ENCODE results near the gene RPS16.

The RPS16 gene

DNA sequence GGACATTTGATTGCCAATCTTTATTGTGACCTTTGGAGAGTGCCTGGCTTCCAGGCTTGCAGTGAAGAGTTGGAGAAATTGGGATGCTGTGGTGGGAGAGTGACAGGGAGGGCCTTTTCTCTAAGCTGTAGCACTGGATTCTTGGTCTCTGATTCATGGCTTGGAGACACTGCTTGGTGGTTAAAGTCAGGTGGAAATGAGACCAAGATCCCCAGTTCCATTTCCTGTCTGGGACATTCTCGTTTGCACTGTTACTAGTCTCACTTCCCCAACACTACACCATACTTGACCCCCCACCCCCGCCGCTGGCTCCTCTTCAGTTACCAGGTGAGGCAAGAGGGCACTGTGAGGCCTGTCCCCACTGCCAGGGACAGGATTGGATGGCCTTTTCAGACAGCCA, 12.5 kb upstream of the RPS16 start:
- no peak for DNase-seq

DNA sequence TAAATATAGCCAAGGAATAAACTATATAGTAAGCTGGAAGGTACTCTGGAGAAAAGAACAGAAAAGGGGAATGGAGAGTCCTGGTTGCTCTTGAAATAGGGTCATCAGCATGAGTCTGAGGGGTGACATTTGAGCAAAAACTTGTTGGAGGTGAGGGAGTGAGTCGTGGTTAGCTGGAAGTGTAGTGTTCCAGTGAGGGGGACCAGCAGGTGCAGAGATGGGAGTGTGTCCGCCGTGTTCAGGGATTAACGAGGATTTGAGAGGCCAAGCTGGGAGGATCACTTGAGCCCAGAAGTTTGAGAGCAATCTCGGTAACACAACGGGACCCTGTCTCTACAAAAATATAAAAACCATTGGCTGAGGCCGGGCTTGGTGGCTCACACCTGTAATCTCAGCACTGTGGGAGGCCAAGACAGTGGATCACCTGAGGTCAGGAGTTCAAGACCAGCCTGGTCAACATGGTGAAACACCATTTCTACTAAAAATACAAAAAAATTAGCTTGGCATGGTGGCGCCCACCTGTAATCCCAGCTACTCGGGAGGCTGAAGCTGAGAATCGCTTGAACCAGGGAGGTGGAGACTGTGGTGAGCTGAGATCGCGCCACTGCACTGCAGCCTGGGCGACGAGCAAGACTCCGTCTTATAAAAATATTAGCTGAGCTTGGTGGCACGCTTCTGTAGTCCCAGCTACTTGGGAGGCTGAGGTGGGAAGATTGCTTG, 10.8 kb upstream of the RPS16 start:
- DNase-seq = no peak

DNA sequence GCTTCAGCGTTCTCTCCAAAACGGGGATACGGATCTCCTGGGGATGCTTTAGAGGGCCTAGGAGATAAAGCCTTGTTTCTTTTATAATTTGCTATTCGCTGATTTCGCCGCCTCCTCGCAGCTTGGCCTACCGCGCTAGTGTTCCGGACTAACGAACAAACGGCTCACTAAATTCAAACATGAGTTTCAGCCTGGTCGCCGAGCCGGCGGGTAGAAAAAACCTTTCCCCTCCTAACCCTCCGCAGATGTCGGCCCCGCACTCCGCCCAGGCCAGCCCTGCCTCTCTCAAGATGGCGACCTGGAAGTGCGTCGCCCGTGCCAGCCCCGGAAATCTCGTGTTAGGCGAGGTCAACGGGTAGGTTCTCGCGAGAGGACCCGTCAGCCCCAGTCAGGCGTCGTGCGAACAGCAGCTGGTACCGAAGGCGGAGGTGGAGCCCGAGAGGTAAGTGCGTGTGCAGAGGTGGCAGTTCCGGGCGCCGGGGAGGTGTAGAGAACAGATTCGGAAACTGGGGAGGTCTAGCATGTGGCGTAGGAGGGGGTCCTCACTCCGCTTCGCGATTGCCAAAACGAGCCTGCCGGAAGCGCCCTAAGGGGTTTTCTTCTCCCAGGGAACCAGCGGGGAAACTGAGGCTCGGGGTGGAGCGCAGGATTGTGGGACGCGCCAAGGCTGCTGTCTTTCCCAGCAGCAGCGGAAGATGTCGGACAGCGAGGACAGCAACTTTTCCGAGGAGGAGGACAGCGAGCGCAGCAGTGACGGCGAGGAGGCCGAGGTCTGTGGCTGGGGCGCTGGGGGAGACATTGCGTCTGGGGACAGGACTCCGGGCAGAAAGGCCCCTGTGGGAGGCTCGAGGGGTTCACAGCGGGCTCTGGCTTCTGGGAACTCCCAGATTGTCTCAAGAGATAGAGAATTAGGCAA, 9.7 kb upstream of the RPS16 start, which contains the start of gene SUPT5H:
SUPT5H (plus strand) TSS at position 387 of the 916 bp plus-strand sequence; CDS start at position 696, 309 bp downstream.
- DNase-seq = peak; percentile 98

DNA sequence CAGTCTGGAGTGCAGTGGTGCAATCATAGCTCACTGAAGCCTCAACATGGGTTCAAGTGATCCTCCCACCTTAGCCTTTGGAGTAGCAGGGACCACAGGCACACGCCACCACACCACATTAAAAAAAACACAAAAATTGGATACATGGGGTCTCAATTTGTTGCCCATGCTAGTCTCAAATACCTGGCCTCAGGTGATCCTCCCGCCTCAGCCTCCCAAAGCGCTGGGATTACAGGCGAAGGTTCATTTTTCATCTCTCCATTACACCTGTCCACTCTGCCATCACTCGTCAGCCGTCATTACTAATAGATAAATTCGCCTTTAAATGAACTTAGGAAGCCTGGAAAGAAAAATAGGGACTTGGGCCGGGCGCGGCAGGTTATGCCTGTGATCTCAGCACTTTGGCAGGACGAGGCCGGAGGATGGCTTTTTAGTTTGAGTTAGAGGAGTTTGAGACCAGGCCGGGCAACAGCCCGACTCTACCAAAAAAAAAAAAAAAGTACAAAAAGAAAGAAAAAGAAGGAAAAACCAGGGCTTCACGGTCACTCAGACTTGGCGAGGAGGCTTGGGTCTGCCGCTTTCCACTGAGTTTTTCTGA, 8.9 kb upstream of the RPS16 start:
- DNase-seq = no peak

DNA sequence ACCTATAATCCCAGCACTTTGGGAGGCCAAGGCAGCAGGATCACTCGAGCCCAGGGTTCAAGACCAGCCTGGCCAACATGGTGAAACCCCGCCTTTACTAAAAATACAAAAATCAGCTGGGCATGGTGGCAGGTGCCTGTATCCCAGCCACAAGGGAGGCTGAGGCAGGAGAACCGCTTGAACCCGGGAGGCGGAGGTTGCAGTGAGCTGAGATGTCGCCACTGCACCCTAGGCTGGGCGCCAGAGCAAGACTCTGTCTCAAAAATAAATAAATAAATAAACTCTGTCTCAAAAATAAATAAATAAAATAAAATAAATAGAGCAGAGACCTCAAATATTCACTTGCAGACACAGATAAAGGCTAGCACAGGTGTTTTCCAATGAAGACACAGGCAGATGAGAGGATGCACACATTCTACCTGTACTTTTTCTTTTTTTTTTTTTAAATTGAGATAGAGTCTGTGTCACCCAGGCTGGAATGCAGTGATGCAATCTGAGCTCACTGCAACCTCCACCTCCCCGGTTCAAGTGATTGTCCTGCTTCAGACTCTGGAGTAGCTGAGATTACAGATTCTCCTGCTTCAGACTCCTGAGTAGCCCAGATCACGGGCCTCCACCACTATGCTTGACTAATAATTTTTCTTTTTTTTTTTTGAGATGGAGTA, 2.7 kb upstream of the RPS16 start:
- DNase-seq = no peak

DNA sequence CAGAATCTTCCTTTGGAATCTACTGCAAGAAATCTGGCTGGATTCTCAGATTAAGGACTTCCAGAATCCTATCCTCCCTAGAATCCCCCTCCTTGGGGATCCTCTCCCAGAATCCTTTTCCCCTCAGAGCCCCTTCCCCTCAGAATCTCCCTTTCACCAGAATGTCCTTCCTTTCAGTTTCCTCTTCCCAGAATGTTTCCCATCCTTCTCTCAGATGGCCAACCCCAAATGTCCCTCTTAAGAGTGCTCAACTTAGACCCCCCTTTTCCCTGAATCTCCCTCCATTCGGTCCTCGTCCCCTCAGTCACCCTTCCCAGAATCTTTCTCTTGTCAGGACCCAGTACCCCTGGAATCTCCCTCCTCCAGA, 584 bp upstream of the RPS16 start:
- no peak for DNase-seq

DNA sequence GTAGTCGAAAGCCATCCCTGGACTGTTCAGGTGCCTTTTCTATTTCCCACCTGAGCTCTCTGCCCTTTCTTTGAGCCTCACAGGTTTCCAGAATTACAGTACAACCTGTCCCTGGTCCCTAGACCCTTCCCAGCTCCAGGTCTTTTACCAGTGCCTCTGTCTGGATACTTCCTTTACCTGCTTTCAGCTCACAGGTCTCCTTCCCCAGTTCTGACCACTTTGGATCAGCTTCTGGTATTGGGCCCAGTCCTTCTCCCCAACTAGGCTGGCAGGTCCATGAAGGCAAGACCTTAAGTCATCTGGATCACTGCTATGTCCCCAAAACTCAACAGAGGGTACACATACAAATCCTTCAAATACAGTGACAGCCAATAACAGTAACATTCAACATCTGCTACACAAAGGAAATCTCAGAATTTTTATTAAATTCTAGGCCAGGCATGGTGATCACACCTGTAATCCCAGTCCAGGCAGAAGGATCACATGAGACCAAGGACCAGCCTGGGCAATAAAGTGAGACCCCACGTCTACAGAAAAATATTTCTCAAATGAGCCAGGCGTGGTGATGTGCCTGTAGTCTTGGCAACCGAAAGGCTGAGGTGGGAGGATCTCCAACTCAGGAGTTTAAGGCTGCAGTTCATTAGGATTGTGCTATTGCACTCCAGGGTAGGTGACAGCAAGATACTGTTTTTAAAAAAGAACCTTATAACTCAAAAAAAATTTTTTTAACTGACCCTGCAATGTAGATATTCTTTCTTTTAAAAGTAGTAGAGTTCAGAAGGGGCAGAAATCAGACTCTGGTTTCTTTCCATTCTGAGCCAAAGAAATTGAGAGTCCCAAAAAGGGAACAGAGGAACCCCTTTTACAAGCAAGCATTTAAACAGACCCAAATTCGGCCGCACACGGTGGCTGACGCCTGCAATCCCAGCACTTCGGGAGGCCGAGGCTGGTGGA, 1.3 kb downstream of the RPS16 start:
- DNase-seq = no peak

DNA sequence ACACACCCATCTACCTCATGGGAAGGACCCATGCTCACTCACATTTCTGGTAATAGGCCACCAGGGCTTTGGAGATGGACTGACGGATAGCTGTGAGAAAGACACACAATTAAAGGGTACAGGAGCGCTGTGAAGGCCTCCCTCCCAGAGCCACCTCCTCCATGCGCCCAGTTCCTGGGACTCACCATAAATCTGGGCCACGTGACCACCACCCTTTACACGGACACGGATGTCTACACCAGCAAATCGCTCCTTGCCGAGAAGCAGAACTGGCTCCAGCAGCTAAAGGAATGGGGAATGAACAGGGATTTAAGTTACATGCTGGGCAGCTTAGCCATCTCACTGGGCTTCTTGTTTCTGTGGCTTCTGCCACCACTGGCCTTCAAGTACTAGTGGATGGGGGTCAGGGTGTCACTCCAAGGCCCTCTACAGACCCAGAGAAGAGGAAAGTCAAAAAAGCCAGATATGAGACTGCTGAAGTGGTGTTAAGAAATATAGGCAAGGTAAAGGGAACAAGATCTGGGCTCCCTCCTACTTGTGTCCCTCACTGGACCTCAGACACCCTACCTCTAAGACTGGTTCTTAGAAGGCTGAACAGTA, 2.2 kb downstream of the RPS16 start:
- no peak for DNase-seq

DNA sequence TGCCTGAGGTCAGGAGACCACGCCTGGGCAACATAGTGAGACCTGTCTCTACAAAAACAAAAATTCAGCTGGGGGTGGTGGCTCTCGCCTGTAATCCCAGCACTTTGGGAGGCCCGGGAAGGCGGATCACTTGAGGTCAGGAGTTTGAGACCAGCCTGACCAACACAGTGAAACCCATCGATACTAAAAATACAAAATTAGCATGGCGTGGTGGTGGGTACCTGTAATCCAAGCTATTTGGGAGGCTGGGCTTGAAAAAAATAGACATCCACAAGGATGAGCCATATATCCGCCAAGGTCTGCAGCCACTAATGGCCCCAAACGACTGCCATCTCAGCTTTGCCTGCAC, 3.1 kb downstream of the RPS16 start:
- DNase-seq = no peak

DNA sequence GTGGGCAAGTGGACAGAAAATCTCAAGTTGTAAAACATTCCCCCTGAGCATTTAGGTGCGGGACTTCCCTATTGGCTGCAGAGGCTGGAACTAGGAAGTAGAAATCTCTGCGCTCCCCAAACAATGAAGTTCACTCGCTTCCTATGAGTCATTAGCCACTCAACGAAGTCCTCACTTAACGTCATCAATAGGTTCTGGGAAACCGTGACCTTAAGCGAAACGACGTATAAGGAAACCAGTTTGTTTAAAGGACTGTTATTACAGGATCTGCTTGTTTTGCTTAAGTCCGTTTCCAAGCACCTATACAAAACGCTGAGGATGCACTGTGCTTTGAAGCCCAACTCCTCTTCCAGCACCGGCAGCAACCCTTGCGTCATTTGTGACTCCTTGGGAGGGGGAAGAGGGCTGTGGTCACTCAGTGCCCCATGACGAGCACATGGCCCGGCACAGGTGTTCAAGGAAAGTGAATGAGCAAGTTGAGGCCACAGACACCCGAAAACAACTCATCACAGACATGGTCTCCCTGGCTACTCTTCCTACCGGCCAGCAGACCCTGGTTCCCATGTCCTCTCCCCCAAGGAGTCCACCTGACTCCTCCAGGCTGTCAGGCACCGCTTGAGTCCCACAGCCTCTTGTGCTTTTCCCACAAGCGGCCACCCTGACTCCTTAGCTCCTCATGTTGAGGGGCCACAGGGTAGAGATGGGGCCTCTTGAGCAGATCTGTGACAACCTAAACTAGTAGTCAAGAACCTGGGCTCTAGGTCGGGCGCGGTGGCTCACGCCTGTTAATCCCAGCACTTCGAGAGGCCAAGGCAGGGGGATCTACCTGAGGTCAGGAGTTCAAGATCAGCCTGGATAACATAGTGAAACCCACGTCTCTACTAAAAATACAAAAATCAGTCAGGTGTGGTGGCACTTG, 4.8 kb downstream of the RPS16 start:
- no peak for DNase-seq

DNA sequence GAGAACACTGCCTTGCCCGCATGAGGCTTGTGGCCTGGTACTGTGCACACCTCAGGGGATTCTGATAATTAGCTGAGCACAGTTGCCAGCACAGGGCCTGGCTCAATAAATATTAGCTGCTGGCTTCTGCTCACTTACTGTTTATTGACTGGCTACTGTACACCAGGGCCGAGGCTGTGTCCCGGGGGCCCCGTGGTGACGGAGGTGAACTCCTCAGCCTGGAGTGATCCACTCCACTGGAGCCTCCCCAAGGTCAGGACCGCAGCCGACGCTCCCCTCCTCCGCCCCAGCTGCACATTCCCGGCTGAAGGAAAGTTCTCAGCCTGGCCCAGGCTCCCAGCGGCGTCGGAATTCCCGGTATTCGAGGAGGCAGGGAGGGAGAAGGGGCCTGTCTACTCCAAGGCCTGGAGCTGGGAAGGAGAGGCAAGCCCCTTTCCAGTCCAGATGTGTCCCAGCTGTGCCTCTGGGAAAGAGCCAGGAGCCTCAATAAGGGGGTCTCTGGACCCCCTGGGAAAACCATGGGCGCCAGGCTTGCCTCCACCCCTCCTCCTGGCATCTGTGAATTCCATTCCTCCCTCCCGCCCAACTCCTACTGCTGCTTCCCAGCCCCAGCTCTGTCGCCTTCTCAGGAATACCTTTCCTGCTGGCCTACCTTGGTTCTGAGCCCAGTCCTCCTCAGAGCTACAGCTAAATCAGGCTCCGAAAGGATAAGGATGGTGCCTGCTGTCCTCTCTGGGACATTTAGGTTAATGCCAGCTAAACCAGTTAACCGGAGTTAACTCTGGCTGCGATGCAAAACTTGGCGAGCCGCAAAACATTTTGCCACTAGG, 7.3 kb downstream of the RPS16 start:
- no peak for DNase-seq

DNA sequence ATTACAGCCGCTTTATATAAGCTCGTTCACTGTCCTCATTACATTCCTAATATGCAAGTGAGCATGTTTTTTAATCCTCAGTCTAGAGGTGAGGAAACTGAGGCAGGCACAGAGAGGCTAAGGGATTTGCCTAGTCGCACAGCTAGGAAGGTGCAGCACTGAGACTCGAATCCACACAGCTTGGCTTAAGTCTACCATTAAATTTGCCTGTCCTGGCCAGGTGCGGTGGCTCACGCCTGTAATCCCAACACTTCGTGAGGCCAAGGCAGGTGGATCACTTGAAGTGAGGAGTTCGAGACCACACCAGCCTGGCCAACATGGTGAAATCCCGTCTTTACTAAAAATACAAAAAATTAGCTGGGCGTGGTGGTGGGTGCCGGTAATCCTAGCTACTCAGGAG, 8.0 kb downstream of the RPS16 start:
- no peak for DNase-seq

DNA sequence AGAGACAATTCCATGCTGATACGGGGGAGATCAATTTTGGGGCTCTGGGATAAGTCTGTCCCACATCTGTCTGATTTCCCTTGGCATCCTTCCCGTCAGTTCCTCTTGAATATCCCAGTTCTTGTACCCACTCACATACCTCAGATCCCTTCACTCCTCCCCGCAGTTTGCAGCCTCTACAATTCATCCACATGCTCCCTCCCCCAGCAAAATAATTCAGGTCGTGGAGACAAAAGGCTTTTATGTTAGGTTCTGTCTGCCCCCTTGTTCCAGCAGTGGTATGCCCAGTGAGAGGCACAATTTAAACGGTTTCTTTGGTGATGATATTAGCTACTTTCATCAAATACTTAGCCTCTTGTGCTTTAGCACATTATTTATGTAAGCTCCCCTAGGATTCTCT, 9.6 kb downstream of the RPS16 start:
- no peak for DNase-seq

DNA sequence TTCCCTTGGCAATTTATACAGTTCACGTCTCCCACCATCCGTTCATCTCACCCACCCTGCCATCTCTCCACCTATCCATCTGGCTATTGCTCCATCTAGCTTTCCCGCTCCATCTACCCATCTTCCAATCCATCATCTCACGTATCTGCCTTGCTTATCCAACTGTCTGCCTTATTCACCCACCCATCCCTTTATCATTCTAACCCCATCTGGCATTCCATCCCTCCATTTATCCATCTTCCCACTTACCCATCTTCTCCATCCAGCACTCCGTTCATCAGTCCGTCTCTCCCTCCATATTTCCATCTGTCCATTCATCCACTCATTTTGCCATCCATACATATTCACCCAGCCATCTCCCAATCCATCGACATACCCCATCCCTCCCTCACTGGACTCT, 10.0 kb downstream of the RPS16 start:
- DNase-seq = no peak

DNA sequence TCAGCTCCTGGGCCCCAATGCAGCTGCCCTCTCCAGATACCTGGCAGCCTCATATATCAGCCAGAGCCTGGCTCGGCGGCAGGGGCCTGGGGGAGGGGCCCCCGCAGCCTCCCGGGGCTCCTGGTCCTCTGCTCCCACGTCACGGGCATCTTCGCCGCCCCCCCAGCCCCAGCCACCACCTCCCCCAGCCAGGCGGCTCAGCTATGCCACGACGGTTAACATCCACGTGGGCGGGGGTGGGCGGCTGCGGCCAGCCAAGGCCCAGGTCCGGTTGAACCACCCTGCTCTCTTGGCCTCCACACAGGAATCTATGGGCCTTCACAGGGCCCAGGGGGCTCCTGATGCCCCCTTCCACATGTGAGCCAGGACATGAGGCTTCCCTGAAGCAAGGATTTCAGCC, 10.8 kb downstream of the RPS16 start:
- DNase-seq = no peak

DNA sequence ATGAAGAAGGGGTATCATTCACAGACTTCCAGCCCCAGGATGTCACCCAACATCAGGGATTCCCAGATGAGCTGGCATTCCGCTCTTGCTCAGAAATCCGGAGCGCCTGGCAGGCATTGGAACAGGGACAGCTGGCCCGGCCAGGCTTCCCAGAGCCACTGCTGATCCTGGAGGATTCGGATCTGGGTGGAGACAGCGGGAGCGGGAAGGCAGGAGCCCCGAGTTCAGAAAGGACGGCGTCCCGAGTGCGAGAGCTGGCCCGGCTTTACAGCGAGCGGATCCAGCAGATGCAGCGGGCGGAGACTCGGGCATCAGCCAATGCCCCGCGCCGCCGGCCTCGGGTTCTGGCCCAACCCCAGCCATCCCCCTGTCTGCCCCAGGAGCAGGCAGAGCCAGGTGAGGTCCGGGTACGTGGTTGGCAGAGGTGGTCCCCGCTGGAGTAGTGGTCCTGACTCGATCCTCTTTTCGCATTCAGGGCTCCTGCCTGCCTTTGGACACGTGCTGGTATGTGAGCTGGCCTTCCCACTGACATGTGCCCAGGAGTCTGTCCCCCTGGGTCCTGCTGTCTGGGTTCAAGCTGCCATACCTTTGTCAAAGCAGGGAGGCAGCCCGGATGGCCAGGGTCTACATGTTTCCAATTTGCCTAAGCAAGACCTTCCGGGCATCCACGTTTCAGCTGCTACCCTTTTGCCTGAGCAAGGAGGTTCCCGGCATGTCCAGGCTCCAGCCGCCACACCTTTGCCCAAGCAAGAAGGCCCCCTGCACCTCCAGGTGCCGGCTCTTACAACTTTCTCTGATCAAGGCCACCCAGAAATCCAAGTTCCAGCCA, 12.3 kb downstream of the RPS16 start:
- no peak for DNase-seq

DNA sequence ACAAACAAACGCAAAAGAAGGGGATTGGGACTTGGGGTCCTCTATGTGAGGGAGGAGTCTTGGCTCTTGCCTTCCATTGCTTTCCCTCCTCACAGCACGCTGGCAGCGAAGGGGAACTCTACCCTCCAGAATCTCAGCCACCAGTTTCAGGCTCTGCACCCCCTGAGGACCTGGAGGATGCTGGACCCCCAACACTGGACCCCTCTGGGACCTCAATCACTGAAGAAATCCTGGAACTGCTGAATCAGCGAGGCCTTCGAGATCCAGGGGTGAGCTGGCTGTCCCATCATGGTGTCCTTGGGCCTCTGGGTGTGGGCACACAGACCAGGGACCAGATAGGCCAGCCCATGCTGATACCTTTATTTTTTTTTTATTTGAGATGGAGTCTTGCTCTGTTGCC, 13.7 kb downstream of the RPS16 start:
- DNase-seq = no peak

DNA sequence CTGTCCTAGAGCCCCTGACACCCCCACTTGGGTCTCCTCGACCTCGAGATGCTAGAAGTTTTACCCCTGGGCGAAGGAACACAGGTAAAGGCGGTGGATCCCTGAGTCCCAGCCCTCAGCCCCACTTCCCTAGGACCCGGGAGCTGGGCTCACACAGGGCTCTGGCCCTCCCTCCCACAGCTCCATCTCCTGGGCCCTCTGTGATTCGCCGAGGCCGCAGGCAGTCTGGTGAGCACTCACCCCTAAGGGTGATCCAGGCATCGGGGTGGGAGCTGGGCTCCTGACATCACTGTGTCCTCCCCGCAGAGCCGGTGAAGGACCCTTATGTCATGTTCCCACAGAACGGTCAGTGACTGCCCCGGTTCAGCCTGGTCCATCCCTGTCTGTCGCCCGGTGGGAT, 15.0 kb downstream of the RPS16 start:
- no peak for DNase-seq

DNA sequence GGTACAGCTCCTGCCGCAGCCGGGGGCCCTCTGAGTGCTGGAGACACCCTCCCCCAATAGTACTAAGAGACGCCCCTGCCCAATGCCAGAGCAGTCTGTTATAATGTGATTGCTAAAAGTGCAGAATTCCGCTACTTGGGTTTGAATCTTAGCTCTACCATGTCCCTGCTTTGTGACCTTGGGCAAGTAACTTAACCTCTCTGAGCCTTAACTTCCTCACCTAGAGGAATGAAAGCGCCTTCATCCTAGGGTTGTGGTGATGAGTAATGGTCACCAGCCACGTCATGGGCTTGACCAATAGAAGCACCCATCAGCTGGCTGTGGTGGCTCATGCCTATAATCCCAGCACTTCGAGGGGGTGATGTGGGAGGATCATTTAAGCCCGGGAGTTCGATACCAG, 16.7 kb downstream of the RPS16 start:
- DNase-seq = no peak
